Endodermal cell (in vitro differentiated cells): ENCODE data around the gene TMA7B. TPM values are rescaled to one million over a fixed set of nuclear protein-coding genes. Genes with fewer than 3 reads are reported as not detected.

Experiments used
- DNase-seq: peaks from one replicate; pipeline ENCODE4 v3.0.0-alpha.2; 2017
- H3K27ac ChIP-seq: 2 replicates; pipeline ENCODE4 v1.5.1; 2013; ENCODE audit warnings: mild to moderate bottlenecking, low read depth, low read length, moderate library complexity
- H3K27me3 ChIP-seq: 2 replicates; pipeline ENCODE4 v1.6.1; 2013; ENCODE audit warnings: mild to moderate bottlenecking, low read length, moderate library complexity; ENCODE audit not compliant: insufficient read depth, control insufficient read depth, poor library complexity, severe bottlenecking
- H3K36me3 ChIP-seq: 2 replicates; pipeline ENCODE4 v1.7.0; 2013; ENCODE audit warnings: mild to moderate bottlenecking, low read length, moderate library complexity; ENCODE audit not compliant: control insufficient read depth, insufficient read depth
- H3K4me1 ChIP-seq: one replicate; pipeline ENCODE4 v1.7.0; 2013; ENCODE audit warnings: low read length; ENCODE audit not compliant: control insufficient read depth, insufficient read depth
- H3K4me3 ChIP-seq: 2 replicates; pipeline ENCODE4 v1.5.1; 2013; ENCODE audit warnings: mild to moderate bottlenecking, low read length, moderate library complexity
- H3K9ac ChIP-seq: 2 replicates; pipeline ENCODE4 v1.6.1; 2013; ENCODE audit warnings: mild to moderate bottlenecking, low read length, moderate library complexity; ENCODE audit not compliant: poor library complexity, severe bottlenecking; ENCODE audit errors: extremely low read depth
- H3K9me3 ChIP-seq: 2 replicates; pipeline ENCODE4 v1.6.1; 2013; ENCODE audit warnings: mild to moderate bottlenecking, low read length, moderate library complexity; ENCODE audit not compliant: control insufficient read depth
- H3K27ac Mint-ChIP-seq: 2 replicates; pipeline ENCODE4 v1.8.0; 2020; ENCODE audit warnings: mixed read lengths
- H3K27me3 Mint-ChIP-seq: 2 replicates; pipeline ENCODE4 v1.8.0; 2021; ENCODE audit warnings: mild to moderate bottlenecking, mixed read lengths; ENCODE audit not compliant: insufficient read depth
- H3K36me3 Mint-ChIP-seq: 2 replicates; pipeline ENCODE4 v1.8.0; 2020; ENCODE audit warnings: low read depth, mixed read lengths
- H3K4me1 Mint-ChIP-seq: 2 replicates; pipeline ENCODE4 v1.8.0; 2020; ENCODE audit warnings: mixed read lengths
- H3K4me3 Mint-ChIP-seq: 2 replicates; pipeline ENCODE4 v1.8.0; 2020; ENCODE audit warnings: mild to moderate bottlenecking, moderate library complexity, mixed read lengths
- H3K9me3 Mint-ChIP-seq: 2 replicates; pipeline ENCODE4 v1.8.0; 2020; ENCODE audit warnings: mild to moderate bottlenecking, mixed read lengths
- WGBS, 2 experiments: methylation state at CpG; one replicate each; pipeline versions ENCODE4 v1.1.5 to v1.1.7; 2013; ENCODE audit warnings: missing lambda C conversion rate in 2 of 2, mixed read lengths in 1 of 2; ENCODE audit not compliant: insufficient coverage in 1 of 2, insufficient read length in 1 of 2; 5-methylcytosine and 5-hydroxymethylcytosine counted together
- total RNA-seq, 2 donors: library from RNA; stranded (reverse); fragmentation: NEBNext Ultra II Directional in 1 of 2; extraction: Animal tissue kit (Norgen Biotek cat#: 25700) in 1 of 2; gene quantifications; 2 replicates in 1 of 2; 3 replicates in 1 of 2; pipeline ENCODE4 v1.2.1, GENCODE V29; 2021
- TF ChIP-seq, protein P1 (sequence below): fragments of 200-600 bp; sonication (generic); conservative IDR thresholded peaks from 2 replicates; pipeline ENCODE4 v1.5.0; 2021; ENCODE audit warnings: antibody characterized with exemption, mild to moderate bottlenecking

TMA7B gene
- total RNA-seq, 2 donors from 2014 or later = not detected

DNA sequence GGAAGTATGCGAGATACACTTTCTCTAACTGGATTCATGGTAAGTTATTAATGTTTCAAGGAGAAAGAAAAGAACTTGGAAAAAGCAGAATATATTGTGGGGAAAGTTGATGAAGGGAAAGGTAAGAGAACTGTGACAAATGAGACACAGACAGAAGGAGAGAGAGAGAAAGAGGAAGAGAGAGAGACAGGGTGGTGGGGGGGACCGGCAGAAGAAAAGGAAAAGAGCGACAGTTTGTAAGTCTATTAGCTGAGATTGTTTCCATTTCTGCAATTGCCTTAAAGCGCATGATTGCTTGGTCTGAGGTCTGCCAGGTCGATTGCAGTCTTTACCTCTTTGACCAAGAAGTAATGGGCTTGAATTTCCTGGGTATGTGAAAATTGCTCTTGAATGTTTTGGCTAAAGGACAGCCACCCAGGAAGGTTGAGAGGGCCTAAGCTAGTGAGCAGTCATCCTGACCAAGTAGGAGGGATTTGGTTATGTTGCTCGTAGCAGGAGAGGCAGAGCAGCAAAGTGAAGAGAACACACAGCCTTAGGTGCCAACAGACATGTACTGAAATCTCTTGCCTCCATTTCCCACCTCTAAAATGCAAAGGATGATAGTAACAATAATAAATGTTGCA is 23.6 kb upstream of the TMA7B start:
- H3K27me3 ChIP-seq = no peaks in the 10 kb centered on the region
- TF ChIP-seq, protein P1, sequence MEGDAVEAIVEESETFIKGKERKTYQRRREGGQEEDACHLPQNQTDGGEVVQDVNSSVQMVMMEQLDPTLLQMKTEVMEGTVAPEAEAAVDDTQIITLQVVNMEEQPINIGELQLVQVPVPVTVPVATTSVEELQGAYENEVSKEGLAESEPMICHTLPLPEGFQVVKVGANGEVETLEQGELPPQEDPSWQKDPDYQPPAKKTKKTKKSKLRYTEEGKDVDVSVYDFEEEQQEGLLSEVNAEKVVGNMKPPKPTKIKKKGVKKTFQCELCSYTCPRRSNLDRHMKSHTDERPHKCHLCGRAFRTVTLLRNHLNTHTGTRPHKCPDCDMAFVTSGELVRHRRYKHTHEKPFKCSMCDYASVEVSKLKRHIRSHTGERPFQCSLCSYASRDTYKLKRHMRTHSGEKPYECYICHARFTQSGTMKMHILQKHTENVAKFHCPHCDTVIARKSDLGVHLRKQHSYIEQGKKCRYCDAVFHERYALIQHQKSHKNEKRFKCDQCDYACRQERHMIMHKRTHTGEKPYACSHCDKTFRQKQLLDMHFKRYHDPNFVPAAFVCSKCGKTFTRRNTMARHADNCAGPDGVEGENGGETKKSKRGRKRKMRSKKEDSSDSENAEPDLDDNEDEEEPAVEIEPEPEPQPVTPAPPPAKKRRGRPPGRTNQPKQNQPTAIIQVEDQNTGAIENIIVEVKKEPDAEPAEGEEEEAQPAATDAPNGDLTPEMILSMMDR = no peak
- H3K4me1 ChIP-seq = peaks cover 8% of the 10 kb centered on the region
- Mint-ChIP-seq H3K27me3 (no peaks in the 10 kb centered on the region), H3K36me3 (no peaks in the 10 kb centered on the region), H3K4me1 (peaks cover 53% of the 10 kb centered on the region), H3K9me3 (no peaks in the 10 kb centered on the region), H3K27ac (no peak overlapping the region), H3K4me3 (no peak overlapping the region)
- no peak overlapping the region for H3K9ac ChIP-seq
- no peak overlapping the region for H3K4me3 ChIP-seq
- DNase-seq = no peak
- no peaks in the 10 kb centered on the region for H3K9me3 ChIP-seq
- no peak overlapping the region for H3K27ac ChIP-seq
- H3K36me3 ChIP-seq = no peaks in the 10 kb centered on the region
- 79 to 83% methylated on average over 3 to 6 of the region's 6 CpGs for WGBS, 2 experiments

DNA sequence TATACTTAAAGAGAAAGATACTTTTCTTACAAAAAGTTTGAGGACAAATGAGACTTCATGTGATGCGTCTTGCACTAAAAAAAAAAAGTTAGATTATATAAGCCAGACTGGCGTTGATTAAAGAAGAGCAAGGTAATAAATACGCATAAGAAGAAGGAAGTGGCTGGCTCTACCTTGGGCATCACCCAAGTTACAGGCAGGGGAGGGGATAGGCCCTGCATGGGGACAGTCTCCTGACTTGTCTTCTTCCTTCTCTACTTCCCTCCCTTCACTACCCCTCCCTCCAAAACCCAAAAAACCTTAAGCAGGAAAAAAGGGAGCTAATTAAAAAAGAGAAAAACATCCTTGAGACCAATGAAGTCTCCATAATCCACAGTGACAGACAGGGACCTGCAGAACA is 22.3 kb upstream of the TMA7B start:
- Mint-ChIP-seq H3K27me3 (no peaks in the 10 kb centered on the region), H3K4me3 (no peak overlapping the region), H3K36me3 (no peaks in the 10 kb centered on the region), H3K9me3 (no peaks in the 10 kb centered on the region), H3K27ac (no peak overlapping the region), H3K4me1 (peaks cover 61% of the 10 kb centered on the region)
- WGBS, 2 experiments = 84 to 93% methylated on average over 2 to 3 of the region's 3 CpGs
- Histone ChIP-seq H3K9me3 (no peaks in the 10 kb centered on the region), H3K36me3 (no peaks in the 10 kb centered on the region), H3K27ac (no peak overlapping the region), H3K27me3 (no peaks in the 10 kb centered on the region), H3K4me3 (no peak overlapping the region), H3K4me1 (peaks cover 11% of the 10 kb centered on the region), H3K9ac (no peak overlapping the region)
- TF ChIP-seq, protein P1 = no peak
- no peak for DNase-seq

DNA sequence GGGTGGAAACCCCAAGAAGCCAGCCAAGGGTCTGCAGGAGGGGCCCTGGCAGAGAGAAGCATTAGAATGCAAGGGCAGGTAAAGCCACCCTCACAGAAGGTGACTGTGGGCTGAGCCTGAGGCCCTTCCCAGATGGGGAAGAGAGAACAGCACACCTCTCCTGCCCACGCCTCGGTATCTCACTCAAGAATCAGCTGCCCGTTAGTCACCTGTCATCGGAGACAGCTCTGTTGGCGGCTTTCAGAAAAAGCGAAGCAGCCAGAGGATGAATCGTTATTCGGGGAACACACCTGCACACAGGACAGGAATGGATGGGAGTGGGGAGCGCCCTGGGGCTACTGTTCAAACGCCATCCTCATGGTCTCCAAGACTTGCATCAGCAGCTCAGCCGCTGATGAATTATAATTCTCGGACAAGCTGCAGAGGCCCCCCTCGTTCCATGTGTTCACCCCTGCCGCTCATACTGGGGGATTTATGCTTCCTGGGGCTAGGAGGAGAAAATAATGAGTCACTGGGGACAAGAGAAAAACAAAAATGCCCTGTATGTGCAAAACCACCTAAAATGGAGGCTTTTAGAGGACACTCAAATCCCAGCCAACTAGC is 21.6 kb upstream of the TMA7B start:
- TF ChIP-seq, protein P1 = no peak
- no peaks in the 10 kb centered on the region for H3K27me3 Mint-ChIP-seq

More for the DNA sequence above, 21.6 kb upstream of the TMA7B start:
- H3K36me3 ChIP-seq = no peaks in the 10 kb centered on the region
- no peak overlapping the region for H3K27ac Mint-ChIP-seq
- WGBS, 2 experiments = 94 to 99% methylated on average over 12 to 14 of the region's 14 CpGs
- peaks cover 6% of the 10 kb centered on the region for H3K4me1 ChIP-seq
- no peak overlapping the region for H3K27ac ChIP-seq
- no peak overlapping the region for H3K9ac ChIP-seq
- H3K27me3 ChIP-seq = no peaks in the 10 kb centered on the region
- no peaks in the 10 kb centered on the region for H3K9me3 ChIP-seq
- no peak overlapping the region for H3K4me3 Mint-ChIP-seq
- peaks cover 60% of the 10 kb centered on the region for H3K4me1 Mint-ChIP-seq
- no peaks in the 10 kb centered on the region for H3K9me3 Mint-ChIP-seq
- no peaks in the 10 kb centered on the region for H3K36me3 Mint-ChIP-seq
- no peak overlapping the region for H3K4me3 ChIP-seq
- no peak for DNase-seq
